LNCaP clone FGC (cell line): ENCODE results near the gene SNX9.

Experiments used
- DNase-seq: peaks from one replicate; pipeline ENCODE4 v3.0.0-alpha.2; 2011; ENCODE audit warnings: low read depth
- H3K4me3 ChIP-seq: 2 replicates; pipeline ENCODE4 v1.5.1; 2011; ENCODE audit warnings: mild to moderate bottlenecking, low read depth, low read length, control low read depth
- CTCF ChIP-seq: IDR thresholded peaks from 2 replicates; pipeline ENCODE4 v1.5.1; 2012; ENCODE audit warnings: mild to moderate bottlenecking; ENCODE audit not compliant: control insufficient read depth, insufficient read depth; ENCODE audit errors: extremely low read depth

Gene SNX9

GRCh38 chr6:157907651-157908050, 84.6 kb downstream of the SNX9 start:
- no peak for TF ChIP-seq CTCF
- H3K4me3 ChIP-seq: no peak overlapping the region
- no peak for DNase-seq

GRCh38 chr6:157908369-157909281, 85.6 kb downstream of the SNX9 start:
- no peak for DNase-seq
- TF ChIP-seq CTCF: no peak
- H3K4me3 ChIP-seq: no peak overlapping the region

GRCh38 chr6:157909282-157909664, 86.2 kb downstream of the SNX9 start:
- no peak overlapping the region for H3K4me3 ChIP-seq
- TF ChIP-seq CTCF: no peak
- no peak for DNase-seq

- TF ChIP-seq CTCF: no peak
- no peak overlapping the region for H3K4me3 ChIP-seq
- DNase-seq: no peak
Measured at GRCh38 chr6:157911278-157911677, 88.2 kb downstream of the SNX9 start.

- no peak for DNase-seq
- no peak for TF ChIP-seq CTCF
- no peak overlapping the region for H3K4me3 ChIP-seq
Measured at GRCh38 chr6:157911786-157912185, 88.7 kb downstream of the SNX9 start.

GRCh38 chr6:157912326-157912725, 89.3 kb downstream of the SNX9 start:
- no peak overlapping the region for H3K4me3 ChIP-seq
- no peak for DNase-seq
- no peak for TF ChIP-seq CTCF
